WTC11 (cell line): ENCODE data around the gene NUAK1. TPM values are rescaled to one million over a fixed set of nuclear protein-coding genes. Genes with fewer than 3 reads are reported as not detected.

ENCODE experiments used
- ATAC-seq: fragments of 200-7000 bp; cut with Tn5 transposase; 2 replicates; pipeline ENCODE4 v1.10.0; 2021; ENCODE audit warnings: mild to moderate bottlenecking, moderate library complexity
- CTCF ChIA-PET: fragments of 300-600 bp; sonication (Branson Sonifier 250); formaldehyde crosslinking; loops from one replicate; lab custom pipeline; 2021; ENCODE audit warnings: antibody characterized with exemption; lab: Charles Lee
- POLR2A ChIA-PET: fragments of 350-600 bp; sonication (Branson Sonifier 250); formaldehyde crosslinking; loops from one replicate; lab custom pipeline; 2021; ENCODE audit warnings: antibody characterized with exemption; lab: Charles Lee
- DNase-seq: peaks from one replicate; pipeline ENCODE4 v3.0.0; 2021; ENCODE audit warnings: low spot score
- H3K27ac Mint-ChIP-seq: 2 replicates; pipeline ENCODE4 v1.8.0; 2021; ENCODE audit warnings: mixed read lengths
- H3K27me3 Mint-ChIP-seq: 2 replicates; pipeline ENCODE4 v1.8.0; 2021; ENCODE audit warnings: low read depth, mild to moderate bottlenecking, moderate library complexity, mixed read lengths
- H3K36me3 Mint-ChIP-seq: 2 replicates; pipeline ENCODE4 v1.8.0; 2021; ENCODE audit warnings: mixed read lengths
- H3K4me1 Mint-ChIP-seq: 2 replicates; pipeline ENCODE4 v1.8.0; 2022; ENCODE audit warnings: mixed read lengths
- H3K4me3 Mint-ChIP-seq: 2 replicates; pipeline ENCODE4 v1.8.0; 2021; ENCODE audit warnings: mild to moderate bottlenecking, moderate library complexity, mixed read lengths
- H3K9me3 Mint-ChIP-seq: 2 replicates; pipeline ENCODE4 v1.8.0; 2021; ENCODE audit warnings: mixed read lengths
- ATF1 ChIP-seq: sonication (generic); formaldehyde crosslinking; IDR thresholded peaks from 2 replicates; pipeline ENCODE4 v1.8.1; 2023; ENCODE audit warnings: mild to moderate bottlenecking, moderate library complexity, missing genetic modification reagents
- ATF2 ChIP-seq: sonication (generic); formaldehyde crosslinking; IDR thresholded peaks from 2 replicates; pipeline ENCODE4 v1.8.1; 2022; ENCODE audit warnings: low read depth, missing genetic modification reagents, borderline replicate concordance
- CBFB ChIP-seq: sonication (generic); formaldehyde crosslinking; IDR thresholded peaks from 2 replicates; pipeline ENCODE4 v1.8.1; 2022; ENCODE audit warnings: mild to moderate bottlenecking, low read depth, missing genetic modification reagents
- ELF4 ChIP-seq: sonication (generic); formaldehyde crosslinking; IDR thresholded peaks from 2 replicates; pipeline ENCODE4 v1.8.1; 2022; ENCODE audit warnings: low read depth, mild to moderate bottlenecking, moderate library complexity, missing genetic modification reagents
- ETV6 ChIP-seq: sonication (generic); formaldehyde crosslinking; IDR thresholded peaks from 2 replicates; pipeline ENCODE4 v1.8.1; 2022; ENCODE audit warnings: mild to moderate bottlenecking, missing genetic modification reagents
- FOXJ3 ChIP-seq: sonication (generic); formaldehyde crosslinking; IDR thresholded peaks from 2 replicates; pipeline ENCODE4 v1.9.0; 2021; ENCODE audit warnings: missing genetic modification reagents, mild to moderate bottlenecking, borderline replicate concordance
- HMGA2 ChIP-seq: fragments of 250-450 bp; sonication (Bioruptor Pico); IDR thresholded peaks from 2 replicates; pipeline ENCODE4 v1.4.0; 2021; ENCODE audit warnings: mild to moderate bottlenecking, moderate library complexity
- JUN ChIP-seq: sonication (generic); formaldehyde crosslinking; IDR thresholded peaks from 2 replicates; pipeline ENCODE4 v1.8.0; 2023; ENCODE audit warnings: mild to moderate bottlenecking, missing genetic modification reagents
- KAT7 ChIP-seq: sonication (generic); formaldehyde crosslinking; IDR thresholded peaks from 2 replicates; pipeline ENCODE4 v1.8.1; 2023; ENCODE audit warnings: missing genetic modification reagents, mild to moderate bottlenecking, borderline replicate concordance
- MXD4 ChIP-seq: fragments of 250-450 bp; sonication (Bioruptor Pico); IDR thresholded peaks from 2 replicates; pipeline ENCODE4 v1.8.0; 2021; ENCODE audit warnings: mild to moderate bottlenecking, moderate library complexity, borderline replicate concordance
- MYBL2 ChIP-seq: sonication (generic); formaldehyde crosslinking; IDR thresholded peaks from 2 replicates; pipeline ENCODE4 v1.8.1; 2023; ENCODE audit warnings: mild to moderate bottlenecking, moderate library complexity, missing genetic modification reagents
- NFATC4 ChIP-seq: fragments of 250-450 bp; sonication (Bioruptor Pico); IDR thresholded peaks from 2 replicates; pipeline ENCODE4 v1.9.0; 2021; ENCODE audit warnings: mild to moderate bottlenecking
- NFE2L1 ChIP-seq: sonication (generic); formaldehyde crosslinking; IDR thresholded peaks from 2 replicates; pipeline ENCODE4 v1.8.1; 2023; ENCODE audit warnings: missing genetic modification reagents
- NFYB ChIP-seq: sonication (generic); formaldehyde crosslinking; conservative IDR thresholded peaks from 2 replicates; pipeline ENCODE4 v1.8.0; 2022; ENCODE audit warnings: low read depth, missing genetic modification reagents
- NR1H2 ChIP-seq: sonication (generic); formaldehyde crosslinking; IDR thresholded peaks from 2 replicates; pipeline ENCODE4 v1.9.0; 2021; ENCODE audit warnings: mild to moderate bottlenecking, moderate library complexity, missing genetic modification reagents
- PRRX2 ChIP-seq: fragments of 250-450 bp; sonication (Bioruptor Pico); IDR thresholded peaks from 2 replicates; pipeline ENCODE4 v1.8.0; 2021; ENCODE audit warnings: mild to moderate bottlenecking
- RELA ChIP-seq: sonication (generic); formaldehyde crosslinking; IDR thresholded peaks from 2 replicates; pipeline ENCODE4 v1.8.1; 2022; ENCODE audit warnings: missing genetic modification reagents, mild to moderate bottlenecking, borderline replicate concordance
- ZBTB21 ChIP-seq: sonication (generic); formaldehyde crosslinking; IDR thresholded peaks from 2 replicates; pipeline ENCODE4 v1.8.1; 2023; ENCODE audit warnings: mild to moderate bottlenecking, missing genetic modification reagents, borderline replicate concordance
- ZNF416 ChIP-seq: fragments of 250-450 bp; sonication (Bioruptor Pico); IDR thresholded peaks from 2 replicates; pipeline ENCODE4 v1.9.0; 2021; ENCODE audit warnings: mild to moderate bottlenecking, inconsistent platforms
- ZNF512 ChIP-seq: sonication (generic); formaldehyde crosslinking; IDR thresholded peaks from 2 replicates; pipeline ENCODE4 v1.8.1; 2022; ENCODE audit warnings: missing genetic modification reagents, borderline replicate concordance
- total RNA-seq: library from RNA; stranded (reverse); gene quantifications from 3 replicates; pipeline ENCODE4 v1.2.3, GENCODE V29; 2021
- TF ChIP-seq, protein P1 (sequence below): sonication (generic); formaldehyde crosslinking; IDR thresholded peaks from 2 replicates; pipeline ENCODE4 v1.8.0; 2022; ENCODE audit warnings: mild to moderate bottlenecking, missing genetic modification reagents
- TF ChIP-seq, protein P2 (sequence below): fragments of 200-600 bp; IDR thresholded peaks from 2 replicates; pipeline ENCODE4 v1.8.0; 2022; ENCODE audit warnings: antibody characterized with exemption
- TF ChIP-seq, protein P3 (sequence below): sonication (generic); formaldehyde crosslinking; IDR thresholded peaks from 2 replicates; pipeline ENCODE4 v1.8.0; 2023; ENCODE audit warnings: missing genetic modification reagents
- TF ChIP-seq, protein P4 (sequence below): sonication (generic); formaldehyde crosslinking; IDR thresholded peaks from 2 replicates; pipeline ENCODE4 v1.8.1; 2022; ENCODE audit warnings: mild to moderate bottlenecking, moderate library complexity, missing genetic modification reagents
- TF ChIP-seq, protein P5 (sequence below): fragments of 250-450 bp; sonication (Bioruptor Pico); IDR thresholded peaks from 2 replicates; pipeline ENCODE4 v1.9.0; 2021; ENCODE audit warnings: moderate library complexity, mild to moderate bottlenecking, inconsistent platforms, borderline replicate concordance
- TF ChIP-seq, protein P6 (sequence below): fragments of 250-450 bp; sonication (Bioruptor Pico); IDR thresholded peaks from 2 replicates; pipeline ENCODE4 v1.9.0; 2021; ENCODE audit warnings: mild to moderate bottlenecking

Gene NUAK1
- total RNA-seq, 1 experiment from 2014 or later = 15.9 TPM

DNA sequence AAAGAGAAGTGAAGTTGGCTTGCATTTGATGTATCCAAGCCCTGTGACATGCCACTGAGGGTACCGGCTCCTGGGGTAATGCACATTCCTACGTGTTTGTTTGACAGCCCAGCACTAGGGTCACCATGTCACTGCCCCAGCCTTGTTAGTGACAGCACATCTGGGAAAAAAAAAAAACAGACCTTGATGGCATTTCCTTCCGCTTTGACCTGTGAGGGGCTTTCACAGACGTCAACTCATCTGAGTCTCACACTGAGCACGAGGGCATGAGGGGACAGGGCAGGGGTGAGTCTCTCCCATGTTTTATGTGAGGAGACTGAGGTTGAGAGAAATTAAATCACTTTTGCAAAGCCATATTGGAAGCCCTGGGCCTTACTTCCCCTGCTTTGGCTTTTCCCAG is 111.5 kb downstream of the NUAK1 start (continued):
- TF ChIP-seq ATF2 (CRISPR knock-in tag) (no peak), ETV6 (CRISPR knock-in tag) (no peak), ZBTB21 (CRISPR knock-in tag) (no peak), NR1H2 (CRISPR knock-in tag) (no peak), ZNF512 (CRISPR knock-in tag) (no peak), CBFB (CRISPR knock-in tag) (no peak), MYBL2 (no peak)

GRCh38 chr12:106025129-106025528 is 113.6 kb downstream of the NUAK1 start:
- POLR2A ChIA-PET = interaction anchor here (0.7 kb wide), 1 partner anchor 146 kb away, joined by 3 read pairs; no protein-coding TSS in a partner anchor

DNA sequence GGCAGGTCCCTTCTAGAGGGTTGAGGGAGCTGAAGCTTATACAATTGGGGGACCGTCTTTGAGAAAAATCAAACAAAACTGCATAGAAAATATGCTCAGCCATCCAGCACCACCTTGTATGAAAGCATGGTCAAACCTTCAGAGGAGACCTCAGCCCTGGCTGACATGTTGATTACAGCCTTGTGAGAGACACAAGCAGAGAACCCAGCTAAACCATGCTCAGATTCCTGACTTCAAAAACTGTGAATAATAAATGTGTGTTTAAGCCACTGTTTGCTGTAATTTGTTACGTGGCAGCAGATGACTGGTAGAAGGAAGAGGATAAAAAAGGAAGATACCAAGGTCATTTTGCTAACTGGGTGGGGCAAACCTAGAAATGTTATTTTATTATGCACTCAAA is 115.7 kb downstream of the NUAK1 start:
- H3K4me3 Mint-ChIP-seq = no peak overlapping the region
- peaks cover 33% of the 10 kb centered on the region for H3K9me3 Mint-ChIP-seq
- H3K27ac Mint-ChIP-seq = no peak overlapping the region
- POLR2A ChIA-PET = no interaction called here
- DNase-seq = no peak
- peaks cover 24% of the 10 kb centered on the region for H3K36me3 Mint-ChIP-seq
- CTCF ChIA-PET = no interaction called here
- ATAC-seq = no peak
- no peaks in the 10 kb centered on the region for H3K4me1 Mint-ChIP-seq
- peaks cover 6% of the 10 kb centered on the region for H3K27me3 Mint-ChIP-seq
- no peak for TF ChIP-seq NFATC4 (CRISPR knock-in tag)
- TF ChIP-seq, protein P1, sequence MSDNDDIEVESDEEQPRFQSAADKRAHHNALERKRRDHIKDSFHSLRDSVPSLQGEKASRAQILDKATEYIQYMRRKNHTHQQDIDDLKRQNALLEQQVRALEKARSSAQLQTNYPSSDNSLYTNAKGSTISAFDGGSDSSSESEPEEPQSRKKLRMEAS (CRISPR knock-in tag) = no peak
- no peak for TF ChIP-seq NFE2L1 (CRISPR knock-in tag)
- TF ChIP-seq MXD4 = no peak
- no peak for TF ChIP-seq FOXJ3 (CRISPR knock-in tag)
- TF ChIP-seq RELA = no peak
- TF ChIP-seq, protein P2, sequence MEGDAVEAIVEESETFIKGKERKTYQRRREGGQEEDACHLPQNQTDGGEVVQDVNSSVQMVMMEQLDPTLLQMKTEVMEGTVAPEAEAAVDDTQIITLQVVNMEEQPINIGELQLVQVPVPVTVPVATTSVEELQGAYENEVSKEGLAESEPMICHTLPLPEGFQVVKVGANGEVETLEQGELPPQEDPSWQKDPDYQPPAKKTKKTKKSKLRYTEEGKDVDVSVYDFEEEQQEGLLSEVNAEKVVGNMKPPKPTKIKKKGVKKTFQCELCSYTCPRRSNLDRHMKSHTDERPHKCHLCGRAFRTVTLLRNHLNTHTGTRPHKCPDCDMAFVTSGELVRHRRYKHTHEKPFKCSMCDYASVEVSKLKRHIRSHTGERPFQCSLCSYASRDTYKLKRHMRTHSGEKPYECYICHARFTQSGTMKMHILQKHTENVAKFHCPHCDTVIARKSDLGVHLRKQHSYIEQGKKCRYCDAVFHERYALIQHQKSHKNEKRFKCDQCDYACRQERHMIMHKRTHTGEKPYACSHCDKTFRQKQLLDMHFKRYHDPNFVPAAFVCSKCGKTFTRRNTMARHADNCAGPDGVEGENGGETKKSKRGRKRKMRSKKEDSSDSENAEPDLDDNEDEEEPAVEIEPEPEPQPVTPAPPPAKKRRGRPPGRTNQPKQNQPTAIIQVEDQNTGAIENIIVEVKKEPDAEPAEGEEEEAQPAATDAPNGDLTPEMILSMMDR = no peak
- no peak for TF ChIP-seq ATF1 (CRISPR knock-in tag)
- no peak for TF ChIP-seq NFYB (CRISPR knock-in tag)

More at GRCh38 chr12:106025129-106025528, 113.6 kb downstream of the NUAK1 start:
- TF ChIP-seq, protein P3, sequence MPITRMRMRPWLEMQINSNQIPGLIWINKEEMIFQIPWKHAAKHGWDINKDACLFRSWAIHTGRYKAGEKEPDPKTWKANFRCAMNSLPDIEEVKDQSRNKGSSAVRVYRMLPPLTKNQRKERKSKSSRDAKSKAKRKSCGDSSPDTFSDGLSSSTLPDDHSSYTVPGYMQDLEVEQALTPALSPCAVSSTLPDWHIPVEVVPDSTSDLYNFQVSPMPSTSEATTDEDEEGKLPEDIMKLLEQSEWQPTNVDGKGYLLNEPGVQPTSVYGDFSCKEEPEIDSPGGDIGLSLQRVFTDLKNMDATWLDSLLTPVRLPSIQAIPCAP (CRISPR knock-in tag) = no peak
- TF ChIP-seq HMGA2 (CRISPR knock-in tag) = no peak
- no peak for TF ChIP-seq KAT7 (CRISPR knock-in tag)
- TF ChIP-seq, protein P4, sequence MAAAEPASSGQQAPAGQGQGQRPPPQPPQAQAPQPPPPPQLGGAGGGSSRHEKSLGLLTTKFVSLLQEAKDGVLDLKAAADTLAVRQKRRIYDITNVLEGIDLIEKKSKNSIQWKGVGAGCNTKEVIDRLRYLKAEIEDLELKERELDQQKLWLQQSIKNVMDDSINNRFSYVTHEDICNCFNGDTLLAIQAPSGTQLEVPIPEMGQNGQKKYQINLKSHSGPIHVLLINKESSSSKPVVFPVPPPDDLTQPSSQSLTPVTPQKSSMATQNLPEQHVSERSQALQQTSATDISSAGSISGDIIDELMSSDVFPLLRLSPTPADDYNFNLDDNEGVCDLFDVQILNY (CRISPR knock-in tag) = no peak
- TF ChIP-seq, protein P5, sequence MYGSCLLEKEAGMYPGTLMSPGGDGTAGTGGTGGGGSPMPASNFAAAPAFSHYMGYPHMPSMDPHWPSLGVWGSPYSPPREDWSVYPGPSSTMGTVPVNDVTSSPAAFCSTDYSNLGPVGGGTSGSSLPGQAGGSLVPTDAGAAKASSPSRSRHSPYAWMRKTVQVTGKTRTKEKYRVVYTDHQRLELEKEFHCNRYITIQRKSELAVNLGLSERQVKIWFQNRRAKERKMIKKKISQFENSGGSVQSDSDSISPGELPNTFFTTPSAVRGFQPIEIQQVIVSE (CRISPR knock-in tag) = no peak
- no peak for TF ChIP-seq PRRX2 (CRISPR knock-in tag)
- TF ChIP-seq ZBTB21 (CRISPR knock-in tag) = no peak
- TF ChIP-seq NR1H2 (CRISPR knock-in tag) = no peak
- TF ChIP-seq ZNF416 (CRISPR knock-in tag) = no peak
- no peak for TF ChIP-seq RELA
- TF ChIP-seq NFE2L1 (CRISPR knock-in tag) = no peak
- TF ChIP-seq JUN (CRISPR knock-in tag) = no peak
- TF ChIP-seq ELF4 = no peak
- TF ChIP-seq, protein P6, sequence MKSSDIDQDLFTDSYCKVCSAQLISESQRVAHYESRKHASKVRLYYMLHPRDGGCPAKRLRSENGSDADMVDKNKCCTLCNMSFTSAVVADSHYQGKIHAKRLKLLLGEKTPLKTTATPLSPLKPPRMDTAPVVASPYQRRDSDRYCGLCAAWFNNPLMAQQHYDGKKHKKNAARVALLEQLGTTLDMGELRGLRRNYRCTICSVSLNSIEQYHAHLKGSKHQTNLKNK = no peak
- TF ChIP-seq, protein P1 (CRISPR knock-in tag) = no peak
- Mint-ChIP-seq H3K4me3 (no peak overlapping the region), H3K9me3 (peaks cover 12% of the 10 kb centered on the region), H3K27ac (no peak overlapping the region), H3K27me3 (peaks cover under 1% of the 10 kb centered on the region), H3K36me3 (peaks cover 4% of the 10 kb centered on the region), H3K4me1 (peaks cover 1% of the 10 kb centered on the region)
- ATAC-seq = no peak
- CTCF ChIA-PET = interaction anchor here (1.2 kb wide), 1 partner anchor 199 kb away, joined by 3 read pairs; no protein-coding TSS in a partner anchor
- DNase-seq = no peak
